GM12891 (cell line): Measurements from ENCODE around the gene DNAJC5.

Source experiments
- POLR2AphosphoS5 ChIP-seq: IDR thresholded peaks from 2 replicates; pipeline ENCODE4 v1.6.1; 2011; ENCODE audit warnings: low read depth, low read length, control low read depth
- TAF1 ChIP-seq: IDR thresholded peaks from 2 replicates; pipeline ENCODE4 v1.6.1; 2011; ENCODE audit warnings: low read depth, low read length, control low read depth

DNA sequence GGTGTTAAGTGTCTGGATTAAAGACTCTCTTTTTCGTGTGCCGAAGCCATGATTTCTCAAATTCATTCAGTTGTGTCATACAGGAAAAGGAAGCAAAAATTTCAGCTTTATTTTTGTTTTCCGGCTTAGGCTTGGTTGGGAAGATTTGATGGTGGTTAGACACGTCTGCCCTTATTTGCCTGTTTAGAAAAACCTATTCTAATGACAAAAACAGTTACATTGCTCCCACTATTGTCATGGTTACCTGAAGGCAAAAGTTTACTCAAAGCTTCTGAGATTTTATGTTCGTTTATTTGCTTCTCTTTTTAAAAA lies 982 bp downstream of the DNAJC5 start:
- TF ChIP-seq TAF1 (no peak), POLR2AphosphoS5 (no peak)
